Keratinocyte (primary cell): ENCODE results near the gene TUT7. TPM values are rescaled to one million over a fixed set of nuclear protein-coding genes. Genes with fewer than 3 reads are reported as not detected.

ENCODE experiments used
- DNase-seq: peaks from one replicate; pipeline ENCODE4 v3.0.0-alpha.2; 2011; ENCODE audit warnings: low read depth, missing footprints, low spot score
- FAIRE-seq: peaks from 2 replicates; lab custom pipeline; 2011; peaks lifted over from hg19 to GRCh38; lab: Jason Lieb, UNC
- H2AFZ ChIP-seq: 2 replicates; pipeline ENCODE4 v1.6.0; 2012; ENCODE audit warnings: low read length, control low read depth, inconsistent platforms; ENCODE audit not compliant: control insufficient read depth
- H3K27ac ChIP-seq: 2 replicates; pipeline ENCODE4 v1.5.1; 2011; ENCODE audit warnings: low read length; ENCODE audit not compliant: control insufficient read depth, insufficient read depth
- H3K27me3 ChIP-seq: 3 replicates; pipeline ENCODE4 v1.6.0; 2011; ENCODE audit warnings: low read length; ENCODE audit not compliant: control insufficient read depth, insufficient read depth; ENCODE audit errors: extremely low read depth
- H3K36me3 ChIP-seq, 2 experiments: 2 replicates in 1 of 2; 3 replicates in 1 of 2; pipeline ENCODE4 v1.5.1; 2011; ENCODE audit warnings: low read length in 2 of 2, mild to moderate bottlenecking in 1 of 2; ENCODE audit not compliant: control insufficient read depth in 2 of 2, insufficient read depth in 2 of 2; ENCODE audit errors: extremely low read depth in 1 of 2
- H3K4me1 ChIP-seq: 3 replicates; pipeline ENCODE4 v1.5.1; 2011; ENCODE audit warnings: low read length; ENCODE audit not compliant: control insufficient read depth, insufficient read depth; ENCODE audit errors: extremely low read depth
- H3K4me2 ChIP-seq: 3 replicates; pipeline ENCODE4 v1.6.0; 2011; ENCODE audit warnings: low read depth, low read length; ENCODE audit not compliant: control insufficient read depth, insufficient read depth; ENCODE audit errors: extremely low read depth
- H3K4me3 ChIP-seq, 3 experiments: fragments of 200-600 bp in 1 of 3; sonication (generic) in 1 of 3; 2 replicates in 2 of 3; 3 replicates in 1 of 3; pipeline ENCODE4 v1.5.1; 2011 to 2016; ENCODE audit warnings: low read length in 3 of 3, mild to moderate bottlenecking in 3 of 3, control low read depth in 2 of 3, inconsistent platforms in 1 of 3, low read depth in 1 of 3, mixed read lengths in 1 of 3, mixed run types in 1 of 3, moderate library complexity in 1 of 3; ENCODE audit not compliant: control insufficient read depth in 2 of 3, insufficient read depth in 2 of 3; ENCODE audit errors: extremely low read depth in 1 of 3
- H3K79me2 ChIP-seq: 2 replicates; pipeline ENCODE4 v1.6.0; 2012; ENCODE audit warnings: low read length; ENCODE audit not compliant: control insufficient read depth, insufficient read depth
- H3K9ac ChIP-seq: 3 replicates; pipeline ENCODE4 v1.6.0; 2011; ENCODE audit warnings: low read length; ENCODE audit not compliant: control insufficient read depth, insufficient read depth; ENCODE audit errors: extremely low read depth
- H3K9me1 ChIP-seq: 3 replicates; pipeline ENCODE4 v1.6.0; 2011; ENCODE audit warnings: low read length; ENCODE audit not compliant: control insufficient read depth, insufficient read depth; ENCODE audit errors: extremely low read depth
- H3K9me3 ChIP-seq: 2 replicates; pipeline ENCODE4 v1.5.1; 2012; ENCODE audit warnings: low read depth, low read length; ENCODE audit not compliant: control insufficient read depth
- H4K20me1 ChIP-seq: 3 replicates; pipeline ENCODE4 v1.6.0; 2011; ENCODE audit warnings: low read length; ENCODE audit not compliant: control insufficient read depth, insufficient read depth; ENCODE audit errors: extremely low read depth
- CTCF ChIP-seq, 3 experiments: IDR thresholded peaks in 1 of 3; conservative IDR thresholded peaks in 1 of 3; optimal IDR thresholded peaks in 1 of 3; 2 replicates in 2 of 3; 3 replicates in 1 of 3; pipeline versions ENCODE3 to v1.5.1; 2011; ENCODE audit warnings: low read length in 3 of 3, mild to moderate bottlenecking in 3 of 3, moderate library complexity in 2 of 3, control low read depth in 1 of 3, inconsistent platforms in 1 of 3; ENCODE audit not compliant: insufficient read depth in 2 of 3; ENCODE audit errors: extremely low read depth in 1 of 3
- EZH2 ChIP-seq: IDR thresholded peaks from one replicate; pipeline ENCODE4 v1.6.1; 2012; ENCODE audit warnings: inconsistent platforms, mild to moderate bottlenecking, low read length, moderate library complexity
- dilution Hi-C: fragments of 300-500 bp; cut with MboI; formaldehyde crosslinking; loops from one replicate; pipeline ENCODE4 v1.7.0; 2020; ENCODE audit warnings: low sequenced_read_pairs; ENCODE audit not compliant: extremely low pct_ligation_motif_present
- polyA plus RNA-seq, 5 experiments: library from polyadenylated mRNA; depleted of rRNA in 3 of 5; stranded (reverse) in 3 of 5; stranded (forward) in 1 of 5; unstranded in 1 of 5; fragments of >200 nt; gene quantifications; 1 replicate in 1 of 5; 2 replicates in 3 of 5; 3 replicates in 1 of 5; pipeline versions ENCODE4 v1.2.1 to v1.2.3, GENCODE V29; 2011 to 2012; ENCODE audit warnings: missing spikeins in 2 of 5, low read depth in 1 of 5, low replicate concordance in 1 of 5

Gene TUT7
- polyA plus RNA-seq, 1 donor (not counting 4 experiments of a cell fraction or from before 2014, with no cell fraction given), result 34.0 TPM

GRCh38 chr9:86287013-86287412, 67.2 kb downstream of the TUT7 start:
- Histone ChIP-seq H3K9me3 (no peaks in the 10 kb centered on the region), H3K4me2 (no peak overlapping the region), H3K27ac (no peak overlapping the region), H3K27me3 (no peaks in the 10 kb centered on the region), H3K79me2 (no peaks in the 10 kb centered on the region), H3K36me3 (peaks cover 0 to 3% of the 10 kb centered on the region in 2 experiments), H3K4me3 (no peak overlapping the region), H3K9me1 (no peaks in the 10 kb centered on the region), H3K4me1 (peaks cover 6% of the 10 kb centered on the region), H3K9ac (no peak overlapping the region), H2AFZ (no peak overlapping the region), H4K20me1 (no peaks in the 10 kb centered on the region)
- FAIRE-seq (no peak), DNase-seq (no peak)
- dilution Hi-C loops, result no loop called here
- TF ChIP-seq EZH2 (no peak), CTCF (optimal IDR thresholded peaks at IDR 0.05 in 1 of 3, IDR thresholded peaks at IDR 0.05 in 1 of 3, conservative IDR thresholded peaks at IDR 0.05 in 1 of 3; ENCODE audit: extremely low read depth in 1 of 3, insufficient read depth in 2 of 3, low read length in 3 of 3) (peak in 2 of 3 experiments; percentile 20 to 23)

GRCh38 chr9:86286278-86286677, 67.9 kb downstream of the TUT7 start:
- no peak overlapping the region for H3K9ac ChIP-seq
- peaks cover 4% of the 10 kb centered on the region for H3K79me2 ChIP-seq
- no peaks in the 10 kb centered on the region for H4K20me1 ChIP-seq
- dilution Hi-C loops, result no loop called here
- no peak overlapping the region for H2AFZ ChIP-seq
- H3K4me3 ChIP-seq, result no peak overlapping the region
- H3K9me1 ChIP-seq, result no peaks in the 10 kb centered on the region
- peaks cover 0 to 3% of the 10 kb centered on the region in 2 experiments for H3K36me3 ChIP-seq
- TF ChIP-seq EZH2 (no peak), CTCF (optimal IDR thresholded peaks at IDR 0.05 in 1 of 3, IDR thresholded peaks at IDR 0.05 in 1 of 3, conservative IDR thresholded peaks at IDR 0.05 in 1 of 3; ENCODE audit: extremely low read depth in 1 of 3, insufficient read depth in 2 of 3, low read length in 3 of 3) (no peak)
- DNase-seq, result no peak
- no peaks in the 10 kb centered on the region for H3K9me3 ChIP-seq
- H3K4me2 ChIP-seq, result no peak overlapping the region
- H3K27me3 ChIP-seq, result no peaks in the 10 kb centered on the region
- H3K27ac ChIP-seq, result no peak overlapping the region
- H3K4me1 ChIP-seq, result peaks cover 6% of the 10 kb centered on the region
- FAIRE-seq, result no peak
